Tibial artery (tissue), 4 donors: ENCODE data around the gene ZNF521.

Experiments used
- DNase-seq, 2 donors: peaks; one replicate each; pipeline ENCODE4 v3.0.0-alpha.2; 2019
- H3K27ac ChIP-seq, 2 donors: fragments of 200-600 bp; sonication (generic) in 1 of 2; 1 replicate in 1 of 2; 2 replicates in 1 of 2; pipeline ENCODE4 v1.5.1; 2018 to 2019; ENCODE audit warnings: mild to moderate bottlenecking in 1 of 2
- H3K27me3 ChIP-seq, 2 donors: fragments of 200-600 bp; sonication (generic) in 1 of 2; one replicate each; pipeline versions ENCODE4 v1.5.1 to v1.6.0; 2016 to 2019
- H3K36me3 ChIP-seq, 3 donors: fragments of 200-600 bp; sonication (generic) in 2 of 3; one replicate each; pipeline ENCODE4 v1.5.1; 2016 to 2019; ENCODE audit warnings: mild to moderate bottlenecking in 2 of 3
- H3K4me1 ChIP-seq, 4 donors: fragments of 200-600 bp; sonication (generic) in 2 of 4; 1 replicate in 3 of 4; 2 replicates in 1 of 4; pipeline ENCODE4 v1.5.1; 2016 to 2019
- H3K4me3 ChIP-seq, 2 donors: fragments of 200-600 bp; sonication (generic) in 1 of 2; 1 replicate in 1 of 2; 2 replicates in 1 of 2; pipeline ENCODE4 v1.5.1; 2018 to 2019; ENCODE audit warnings: mild to moderate bottlenecking in 2 of 2
- H3K9me3 ChIP-seq, 3 donors: fragments of 200-600 bp; sonication (generic) in 1 of 3; one replicate each; pipeline ENCODE4 v1.5.1; 2016 to 2019
- CTCF ChIP-seq, 2 experiments: fragments of 200-600 bp in 1 of 2; fragments of 450-650 bp in 1 of 2; IDR thresholded peaks; one replicate each; pipeline ENCODE4 v1.5.1; 2017 to 2019; ENCODE audit warnings: antibody characterized with exemption in 2 of 2, mild to moderate bottlenecking in 1 of 2, moderate library complexity in 1 of 2
- intact Hi-C: fragments of 100-400 bp; cut with DNase I; formaldehyde crosslinking; loops from one replicate; pipeline ENCODE4 v1.15.0; 2023; ENCODE audit warnings: low total_unique reads

Gene ZNF521

GRCh38 chr18:25326361-25326952 lies 25.5 kb downstream of the ZNF521 start:
- DNase-seq = no peak
- no peak for TF ChIP-seq CTCF (IDR thresholded peaks at IDR 0.05)
- H3K27ac ChIP-seq = no peak overlapping the region
- H3K9me3 ChIP-seq = no peaks in the 10 kb centered on the region
- no peaks in the 10 kb centered on the region for H3K36me3 ChIP-seq
- H3K4me1 ChIP-seq = peaks cover 0 to 3% (median 0%) of the 10 kb centered on the region in 4 donors
- H3K27me3 ChIP-seq = no peaks in the 10 kb centered on the region
- H3K4me3 ChIP-seq = no peak overlapping the region
- intact Hi-C loops = no loop called here

DNA sequence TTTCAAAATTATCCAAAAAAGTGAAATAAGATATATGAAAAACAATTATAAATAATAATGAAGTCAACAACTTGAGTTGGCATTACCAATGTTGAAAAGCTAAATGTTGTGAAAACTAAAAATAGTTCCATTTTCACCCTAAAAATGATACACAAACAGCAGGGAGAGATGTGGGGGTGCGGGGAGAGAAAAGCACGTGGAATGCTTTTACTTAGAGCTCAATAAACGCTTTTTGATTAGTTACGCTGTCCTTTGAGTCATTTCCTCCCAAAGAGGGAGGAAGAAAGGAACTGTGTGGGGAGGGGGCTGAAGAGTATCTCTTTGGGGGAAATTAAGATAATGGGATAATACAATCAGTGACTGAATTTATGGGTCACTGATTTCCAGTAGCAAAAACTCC lies 29.2 kb downstream of the ZNF521 start:
- Histone ChIP-seq H3K27ac (no peak overlapping the region), H3K9me3 (no peaks in the 10 kb centered on the region), H3K36me3 (no peaks in the 10 kb centered on the region), H3K4me3 (no peak overlapping the region), H3K27me3 (no peaks in the 10 kb centered on the region), H3K4me1 (peaks cover 0 to 3% (median 0%) of the 10 kb centered on the region in 4 donors)
- no peak for DNase-seq
- intact Hi-C loops = no loop called here
- TF ChIP-seq CTCF (IDR thresholded peaks at IDR 0.05) = no peak

DNA sequence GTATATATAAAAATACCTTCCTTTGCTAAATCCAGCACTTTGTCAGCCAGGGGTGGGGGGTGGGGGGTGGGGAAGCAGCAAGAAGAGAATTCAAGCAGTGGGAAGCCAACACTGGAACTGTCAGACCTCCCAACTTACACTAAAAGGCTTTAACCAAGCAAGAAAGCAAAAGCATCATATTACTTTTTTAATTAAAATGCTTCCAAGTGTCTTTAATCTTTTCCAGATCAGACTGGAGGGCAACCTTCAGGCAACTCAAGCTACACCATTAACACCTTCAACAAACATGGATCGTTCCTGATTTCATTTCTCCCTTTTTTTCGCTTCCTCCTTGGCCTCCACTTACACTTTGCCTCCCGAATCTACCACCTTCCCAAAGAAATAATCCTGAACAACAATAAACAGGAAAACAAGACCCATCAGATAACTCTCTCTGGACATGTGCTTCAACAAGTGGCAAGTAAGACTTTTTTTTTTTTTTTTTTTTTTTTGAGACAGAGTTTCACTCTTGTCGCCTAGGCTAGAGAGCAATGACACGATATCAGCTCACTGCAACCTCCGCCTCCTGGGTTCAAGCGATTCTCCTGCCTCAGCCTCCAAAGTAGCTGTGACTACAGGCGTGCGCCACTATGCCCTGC lies 35.5 kb downstream of the ZNF521 start:
- no peaks in the 10 kb centered on the region for H3K4me1 ChIP-seq
- intact Hi-C loops = no loop called here
- TF ChIP-seq CTCF (IDR thresholded peaks at IDR 0.05) = no peak
- no peak overlapping the region for H3K4me3 ChIP-seq
- no peaks in the 10 kb centered on the region for H3K36me3 ChIP-seq
- no peak for DNase-seq
- H3K27me3 ChIP-seq = no peaks in the 10 kb centered on the region
- no peaks in the 10 kb centered on the region for H3K9me3 ChIP-seq
- no peak overlapping the region for H3K27ac ChIP-seq

DNA sequence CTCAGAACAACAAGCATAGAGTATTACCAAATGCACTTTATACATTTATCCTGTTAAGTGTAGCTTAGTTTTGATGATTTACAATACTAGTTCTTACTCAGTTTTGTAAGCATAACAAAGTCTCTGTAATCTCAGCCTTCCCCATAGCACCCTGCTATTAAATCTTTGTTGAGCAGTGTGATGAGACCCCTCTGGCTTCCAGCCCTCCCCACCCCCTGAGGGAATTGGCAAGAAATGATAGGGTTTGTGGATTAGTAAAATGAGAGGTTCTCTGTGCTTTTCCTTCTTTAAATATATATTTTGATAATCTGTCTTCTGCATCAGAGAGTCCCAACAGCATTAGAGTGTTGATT lies 37.2 kb downstream of the ZNF521 start:
- H3K4me3 ChIP-seq = no peak overlapping the region
- H3K36me3 ChIP-seq = no peaks in the 10 kb centered on the region
- no peaks in the 10 kb centered on the region for H3K27me3 ChIP-seq
- no peaks in the 10 kb centered on the region for H3K4me1 ChIP-seq
- intact Hi-C loops = no loop called here
- no peak overlapping the region for H3K27ac ChIP-seq
- H3K9me3 ChIP-seq = no peaks in the 10 kb centered on the region
- DNase-seq = no peak
- TF ChIP-seq CTCF (IDR thresholded peaks at IDR 0.05) = no peak

- intact Hi-C loops = no loop called here
These were observed 37.7 kb downstream of the ZNF521 start for GRCh38 chr18:25314151-25314837.

More at GRCh38 chr18:25314151-25314837, 37.7 kb downstream of the ZNF521 start:
- Histone ChIP-seq H3K27me3 (no peaks in the 10 kb centered on the region), H3K4me1 (no peaks in the 10 kb centered on the region), H3K9me3 (no peaks in the 10 kb centered on the region), H3K27ac (no peak overlapping the region), H3K36me3 (no peaks in the 10 kb centered on the region), H3K4me3 (no peak overlapping the region)
- DNase-seq = no peak
- TF ChIP-seq CTCF (IDR thresholded peaks at IDR 0.05) = no peak
